ENCODE measurements around the gene KRT86.

DNA sequence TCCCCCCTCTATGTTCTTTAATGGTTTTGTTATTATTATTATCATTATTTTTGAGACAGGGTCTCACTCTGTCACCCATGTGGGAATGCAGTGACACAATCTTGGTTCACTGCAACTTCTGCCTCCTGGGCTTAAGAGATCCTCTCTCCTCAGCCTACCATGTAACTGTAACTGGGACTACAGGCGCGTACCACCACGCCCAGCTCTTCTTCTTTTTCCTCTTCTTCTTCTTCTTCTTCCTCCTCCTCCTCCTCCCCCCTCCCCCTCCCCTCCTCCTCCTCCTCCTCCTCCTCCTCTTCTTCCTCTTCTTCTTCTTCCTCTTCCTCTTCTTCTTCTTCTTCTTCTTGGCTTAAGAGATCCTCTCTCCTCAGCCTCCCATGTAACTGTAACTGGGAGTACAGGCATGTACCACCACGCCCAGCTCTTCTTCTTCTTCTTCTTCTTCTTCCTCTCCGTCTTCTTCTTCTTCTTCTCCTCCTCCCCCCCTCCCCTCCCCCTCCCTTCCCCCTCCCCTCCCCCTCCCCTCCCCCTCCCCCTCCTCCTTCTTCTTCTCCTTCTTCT lies 46.8 kb upstream of the KRT86 start:
- no peak for TF ChIP-seq CTBP1 (IDR thresholded peaks at IDR 0.05; ENCODE audit: borderline replicate concordance)
- no peak for TF ChIP-seq SP1 (IDR thresholded peaks at IDR 0.05)
- TF ChIP-seq ZNF384 (IDR thresholded peaks at IDR 0.05), result no peak
- no peak for TF ChIP-seq NFRKB (IDR thresholded peaks at IDR 0.05)
- TF ChIP-seq HDGF (IDR thresholded peaks at IDR 0.05; ENCODE audit: borderline replicate concordance), result no peak
- no peak for TF ChIP-seq FOXK2 (IDR thresholded peaks at IDR 0.05)
- TF ChIP-seq TARDBP (IDR thresholded peaks at IDR 0.05), result no peak
- no peak for TF ChIP-seq SUZ12 (IDR thresholded peaks at IDR 0.05)
- TF ChIP-seq BHLHE40 (IDR thresholded peaks at IDR 0.05; ENCODE audit: borderline replicate concordance), result no peak
- TF ChIP-seq FOXM1 (IDR thresholded peaks at IDR 0.05; ENCODE audit: borderline replicate concordance), result no peak
- TF ChIP-seq ELF4 (IDR thresholded peaks at IDR 0.05), result no peak
- TF ChIP-seq PKNOX1 (IDR thresholded peaks at IDR 0.05), result no peak
- TF ChIP-seq ARNT (IDR thresholded peaks at IDR 0.05), result no peak
